NCI-H510A treated with DMSO at 0.1 percent for 48 hours (cell line): ENCODE results near the gene SH3RF3.

Experiments used
- DNase-seq: peaks from one replicate; lab custom pipeline; 2025; lab: John Stamatoyannopoulos, UW

The SH3RF3 gene

DNA sequence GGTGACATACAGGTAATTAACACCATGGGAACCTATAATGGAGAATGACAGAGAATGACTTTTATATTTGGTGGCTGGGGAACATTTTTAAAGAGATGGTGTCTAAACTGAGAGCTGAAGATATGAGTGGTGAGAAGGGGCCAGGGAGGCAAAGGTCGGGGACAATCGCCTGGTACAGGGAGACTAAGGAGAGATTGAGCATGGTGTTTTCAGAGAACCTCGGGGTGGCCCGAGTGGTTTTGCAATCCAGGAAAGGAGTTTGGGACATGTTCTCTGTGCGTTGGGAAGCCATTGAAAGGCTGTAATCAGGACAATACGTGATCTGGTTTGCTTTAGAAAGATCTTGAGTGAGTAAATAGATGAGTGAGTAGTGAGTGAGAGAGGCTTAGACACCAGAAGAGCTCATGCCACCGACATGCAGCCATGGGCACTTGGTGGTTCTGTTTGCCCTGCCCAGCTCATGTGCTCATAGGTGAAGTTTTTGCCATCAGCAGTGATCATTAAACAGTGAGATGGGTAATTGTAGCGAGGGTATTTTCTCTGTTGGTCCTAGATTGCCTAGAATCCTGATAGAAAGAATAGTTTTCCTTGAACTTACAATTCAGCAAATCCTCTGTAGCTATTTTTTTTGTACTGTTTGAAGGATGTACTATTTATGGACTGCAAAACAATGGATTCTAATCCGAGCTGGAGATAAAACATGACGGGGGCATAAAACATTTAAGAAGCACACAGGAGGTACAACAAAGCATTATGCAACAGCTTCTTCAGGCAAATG is 114.7 kb downstream of the SH3RF3 start:
- peak; percentile 63 for DNase-seq

- no peak for DNase-seq
Observed at GRCh38 chr2:109244304-109244582, 115.2 kb downstream of the SH3RF3 start.

GRCh38 chr2:109244750-109245382 is 115.9 kb downstream of the SH3RF3 start:
- no peak for DNase-seq

GRCh38 chr2:109246176-109246575 is 117.2 kb downstream of the SH3RF3 start:
- DNase-seq = no peak

GRCh38 chr2:109246616-109247015 is 117.6 kb downstream of the SH3RF3 start:
- no peak for DNase-seq

GRCh38 chr2:109247340-109247739 is 118.3 kb downstream of the SH3RF3 start:
- peak; percentile 54 for DNase-seq

- no peak for DNase-seq
Observed at GRCh38 chr2:109247812-109248211, 118.8 kb downstream of the SH3RF3 start.

DNA sequence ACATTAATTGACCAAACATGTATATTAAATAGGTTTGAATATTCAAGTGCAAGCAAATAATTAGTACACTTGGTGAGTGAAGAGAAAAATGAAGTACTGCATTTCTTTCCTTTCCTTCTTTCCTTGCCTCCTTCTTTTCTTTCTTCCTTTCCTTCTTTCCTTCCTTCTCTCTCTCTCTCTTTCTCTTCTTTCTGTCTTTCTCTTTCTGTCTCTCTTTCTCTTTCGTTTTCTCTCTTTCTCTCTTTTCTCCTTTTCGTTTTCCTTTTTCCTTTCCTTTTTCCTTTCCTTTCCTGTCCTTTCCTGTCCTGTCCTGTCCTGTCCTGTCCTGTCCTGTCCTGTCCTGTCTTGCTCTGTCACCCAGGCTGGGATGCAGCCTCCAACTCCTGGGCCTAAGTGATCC is 119.6 kb downstream of the SH3RF3 start:
- DNase-seq = no peak

DNA sequence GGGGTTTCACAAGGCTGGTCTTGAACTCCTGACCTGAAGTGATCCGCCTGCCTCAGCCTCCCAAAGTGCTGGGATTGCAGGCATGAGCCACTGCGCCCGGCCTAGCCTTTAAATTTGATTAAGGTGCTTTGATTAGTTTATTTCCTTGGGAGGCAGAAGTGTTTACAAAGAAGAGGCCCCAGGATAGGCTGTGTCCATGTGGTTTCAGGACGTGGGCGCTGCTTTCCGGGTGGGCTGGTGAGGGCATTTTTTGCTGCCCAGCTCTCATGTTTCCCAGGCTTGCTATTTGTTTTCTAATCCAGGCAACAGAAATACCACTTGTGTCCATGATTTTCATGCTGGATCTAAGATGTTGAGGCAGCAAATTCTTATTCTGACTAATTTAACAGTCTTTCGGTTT is 124.2 kb downstream of the SH3RF3 start:
- DNase-seq = no peak

- DNase-seq = no peak
Observed at GRCh38 chr2:109254174-109254904, 125.3 kb downstream of the SH3RF3 start.

- no peak for DNase-seq
Observed at GRCh38 chr2:109255654-109256053, 126.6 kb downstream of the SH3RF3 start.

DNA sequence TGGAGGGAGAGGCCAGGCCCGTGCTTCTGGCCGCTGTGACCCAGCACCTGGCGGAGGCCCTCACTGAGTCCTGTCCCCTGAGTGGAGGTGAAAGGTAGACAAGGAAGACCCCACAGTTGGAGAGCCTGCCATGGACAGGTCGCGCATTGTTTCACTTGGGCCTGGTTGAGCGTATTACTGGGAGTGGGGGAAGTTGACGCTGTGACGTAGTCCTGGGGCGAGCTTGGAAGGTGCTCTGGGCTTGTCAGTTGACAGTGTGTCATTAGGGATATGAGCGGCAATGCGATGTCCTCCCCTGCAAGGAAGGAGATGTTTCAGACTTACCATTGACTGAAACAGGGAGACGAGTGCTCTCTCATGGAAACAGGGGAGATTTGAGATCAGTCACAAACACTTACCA is 127.1 kb downstream of the SH3RF3 start:
- DNase-seq = no peak

- DNase-seq = no peak
Observed at GRCh38 chr2:109256921-109257320, 127.9 kb downstream of the SH3RF3 start.

- no peak for DNase-seq
Observed at GRCh38 chr2:109257653-109258052, 128.6 kb downstream of the SH3RF3 start.

- no peak for DNase-seq
Observed at GRCh38 chr2:109258376-109258775, 129.4 kb downstream of the SH3RF3 start.

- no peak for DNase-seq
Observed at GRCh38 chr2:109258905-109259540, 130.0 kb downstream of the SH3RF3 start.

DNA sequence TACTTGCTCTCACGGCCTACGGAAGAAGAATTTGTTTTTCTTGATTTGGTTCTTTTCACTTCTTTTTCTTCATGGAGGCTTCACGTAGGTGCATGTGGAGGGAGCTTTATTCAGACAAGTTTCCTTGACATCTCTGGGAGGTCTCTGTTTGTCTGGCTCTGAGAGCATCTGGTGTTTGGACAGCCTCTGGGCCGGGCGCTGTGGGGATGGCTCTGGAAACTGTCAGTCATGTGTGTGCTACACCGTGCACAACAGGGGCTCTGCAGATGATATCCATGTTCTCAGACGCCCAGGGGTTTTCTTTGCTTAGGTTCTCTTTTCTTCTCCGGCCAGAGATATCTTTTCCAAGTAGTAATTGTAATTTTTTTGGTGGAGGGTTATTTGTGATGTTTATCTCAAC is 130.7 kb downstream of the SH3RF3 start:
- no peak for DNase-seq

DNA sequence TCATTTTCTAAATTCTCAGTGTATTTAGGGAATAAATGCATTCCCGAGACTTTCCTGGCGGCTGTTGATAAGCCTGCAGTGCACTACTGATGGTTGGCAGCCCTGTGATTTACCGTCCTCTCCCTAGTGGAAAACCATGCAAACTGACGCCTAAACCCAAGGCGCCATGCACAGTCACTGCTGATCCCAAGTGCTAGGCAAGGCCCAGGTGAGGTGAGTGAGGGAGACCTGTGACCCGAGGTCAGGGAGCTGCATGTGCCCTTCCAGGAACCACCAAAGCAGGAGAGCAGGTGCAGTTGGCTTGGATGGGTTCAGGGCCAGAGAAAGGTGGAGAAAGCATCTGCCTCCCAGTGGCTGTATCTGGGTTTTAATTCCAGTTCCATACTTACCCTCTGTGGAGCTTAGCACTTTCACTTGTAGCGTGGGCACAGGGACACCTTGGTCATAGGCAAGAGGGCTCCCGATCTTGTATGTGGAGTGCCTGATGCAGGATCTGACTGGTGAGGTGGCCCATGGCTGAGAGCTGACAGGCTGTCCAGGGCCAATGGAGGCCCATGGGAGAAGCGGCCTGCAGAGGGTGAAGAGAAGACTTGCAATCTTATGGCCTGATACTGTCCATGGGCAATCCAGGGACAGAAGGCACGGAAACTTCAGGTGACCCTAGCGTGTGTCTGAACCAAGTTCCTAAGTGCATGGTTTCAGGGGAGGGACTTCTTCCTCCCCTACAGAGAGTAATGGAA is 131.3 kb downstream of the SH3RF3 start:
- no peak for DNase-seq

DNA sequence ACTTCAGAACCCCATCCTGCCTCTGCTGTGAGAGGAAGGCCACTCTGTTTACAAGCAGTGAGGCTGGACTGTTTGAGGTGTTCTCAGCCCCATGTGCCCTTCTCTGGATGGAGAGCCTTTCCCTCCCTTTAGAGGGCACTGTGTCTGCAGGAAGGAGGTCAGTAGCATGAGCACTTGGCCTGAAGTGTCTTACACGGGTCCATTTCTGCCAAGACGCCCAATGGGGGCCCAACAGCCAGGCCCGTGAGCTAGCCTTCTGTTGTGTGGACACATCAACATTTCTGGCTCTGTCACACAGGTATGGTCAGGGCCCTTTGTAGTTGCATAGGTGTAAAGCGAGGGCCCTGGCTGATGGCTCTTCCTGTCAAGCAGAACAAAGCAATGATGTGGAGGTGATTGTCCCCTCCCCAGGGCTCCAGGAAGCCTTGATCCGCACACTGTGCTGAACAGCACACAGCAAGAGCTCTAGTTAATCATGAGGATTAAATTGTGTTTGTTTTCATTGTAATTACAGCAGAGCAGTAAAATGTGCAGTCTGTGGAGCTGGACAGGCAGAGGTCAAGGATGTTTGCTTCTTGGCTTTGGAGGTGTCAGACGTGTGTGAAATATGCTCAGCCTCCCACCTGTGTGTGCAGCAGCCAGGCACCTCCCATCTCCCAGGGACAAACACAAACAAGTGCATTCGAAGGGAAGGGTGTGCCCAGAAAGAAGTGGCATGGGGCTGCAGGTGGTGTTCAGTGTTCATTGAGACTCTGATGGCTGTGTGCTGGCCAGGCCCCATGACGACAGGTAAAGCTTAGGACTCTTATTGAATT is 132.1 kb downstream of the SH3RF3 start:
- peak; percentile 91 for DNase-seq

GRCh38 chr2:109261906-109262631 is 133.1 kb downstream of the SH3RF3 start:
- peak; percentile 33 for DNase-seq
